KOPT-K1 (cell line): ENCODE data around the gene PLCB3.
"Not testable (repeated sequence)": the region's sequence is repeated elsewhere in the genome, so short reads cannot be mapped to it uniquely, and the experiment has no call there.

Source experiments
- H3K27ac ChIP-seq: fragments of 200-600 bp; sonication (generic); 2 replicates; pipeline ENCODE4 v1.5.1; 2016; ENCODE audit warnings: antibody characterized with exemption, mild to moderate bottlenecking, low read depth, low read length; ENCODE audit not compliant: poor library complexity, severe bottlenecking
- H3K36me3 ChIP-seq: fragments of 200-600 bp; sonication (generic); 2 replicates; pipeline ENCODE4 v1.5.1; 2017; ENCODE audit warnings: antibody characterized with exemption, mild to moderate bottlenecking, low read length, moderate library complexity; ENCODE audit not compliant: insufficient read depth
- H3K9me3 ChIP-seq: fragments of 200-600 bp; sonication (generic); 2 replicates; pipeline ENCODE4 v1.5.1; 2017; ENCODE audit warnings: antibody characterized with exemption, low read length, mild to moderate bottlenecking; ENCODE audit not compliant: insufficient read depth, poor library complexity, severe bottlenecking

PLCB3 gene

DNA sequence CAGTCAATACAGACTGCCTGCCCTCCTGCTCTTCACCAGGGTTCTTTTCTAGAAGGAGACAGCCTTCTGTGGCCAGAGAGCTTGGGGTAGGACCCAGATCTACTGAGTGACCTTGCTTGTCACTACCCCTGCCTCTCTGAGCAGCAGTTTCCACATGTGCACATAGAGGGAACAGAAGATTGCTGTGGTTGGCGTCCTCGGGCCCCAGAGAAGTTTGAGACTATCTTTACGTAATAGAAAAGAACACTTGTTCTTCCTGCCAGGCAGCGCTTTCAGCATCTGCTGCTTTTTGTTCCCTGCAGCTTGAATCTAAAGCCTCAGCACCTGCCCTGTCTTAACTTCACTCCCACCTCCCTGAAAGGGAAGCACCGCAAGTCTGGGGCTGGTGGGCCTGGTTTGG is 12.3 kb upstream of the PLCB3 start:
- H3K27ac ChIP-seq: no peak overlapping the region

DNA sequence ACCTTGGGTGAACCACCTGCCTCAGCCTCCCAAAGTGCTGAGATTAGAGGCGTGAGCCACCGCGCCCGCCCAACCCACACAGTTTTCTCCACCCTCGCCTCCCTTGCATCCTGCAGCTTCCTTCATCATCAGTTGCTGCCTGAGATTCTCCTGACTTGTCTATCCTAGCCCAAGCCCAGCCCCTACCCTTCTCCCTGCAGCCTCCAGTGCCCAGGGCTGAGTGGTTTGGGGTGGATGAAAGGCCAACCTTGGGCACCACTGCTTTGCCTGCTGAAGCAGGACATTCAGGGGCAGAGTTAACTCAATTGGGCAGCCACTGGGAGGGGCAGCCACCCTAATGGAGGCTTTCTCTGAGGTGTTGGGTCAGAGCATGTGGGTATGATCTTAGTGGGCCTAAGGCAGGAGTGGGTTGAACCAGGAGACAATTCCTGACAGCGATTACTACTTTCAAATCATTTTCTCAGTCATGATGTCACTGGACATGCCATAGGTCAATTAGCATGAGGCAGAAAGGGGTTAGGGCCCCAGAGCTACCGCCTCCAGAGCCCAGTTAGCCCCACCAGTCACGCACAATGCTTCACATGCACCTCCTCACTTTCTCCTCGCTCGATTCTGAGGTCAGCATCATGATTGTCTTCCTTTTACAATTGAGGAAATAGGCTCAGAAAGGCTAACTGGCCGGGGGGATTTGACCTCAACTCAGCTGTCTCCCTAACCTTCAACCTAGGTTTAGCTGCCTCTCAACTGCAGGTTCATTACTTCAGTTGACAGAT is 11.5 kb upstream of the PLCB3 start:
- Histone ChIP-seq H3K27ac (peak overlapping the region; percentile 91), H3K36me3 (peaks cover 39% of the 10 kb centered on the region), H3K9me3 (no peaks in the 10 kb centered on the region)

More for the DNA sequence above, 12.3 kb upstream of the PLCB3 start:
- H3K36me3 ChIP-seq: peaks cover 32% of the 10 kb centered on the region
- no peaks in the 10 kb centered on the region for H3K9me3 ChIP-seq

DNA sequence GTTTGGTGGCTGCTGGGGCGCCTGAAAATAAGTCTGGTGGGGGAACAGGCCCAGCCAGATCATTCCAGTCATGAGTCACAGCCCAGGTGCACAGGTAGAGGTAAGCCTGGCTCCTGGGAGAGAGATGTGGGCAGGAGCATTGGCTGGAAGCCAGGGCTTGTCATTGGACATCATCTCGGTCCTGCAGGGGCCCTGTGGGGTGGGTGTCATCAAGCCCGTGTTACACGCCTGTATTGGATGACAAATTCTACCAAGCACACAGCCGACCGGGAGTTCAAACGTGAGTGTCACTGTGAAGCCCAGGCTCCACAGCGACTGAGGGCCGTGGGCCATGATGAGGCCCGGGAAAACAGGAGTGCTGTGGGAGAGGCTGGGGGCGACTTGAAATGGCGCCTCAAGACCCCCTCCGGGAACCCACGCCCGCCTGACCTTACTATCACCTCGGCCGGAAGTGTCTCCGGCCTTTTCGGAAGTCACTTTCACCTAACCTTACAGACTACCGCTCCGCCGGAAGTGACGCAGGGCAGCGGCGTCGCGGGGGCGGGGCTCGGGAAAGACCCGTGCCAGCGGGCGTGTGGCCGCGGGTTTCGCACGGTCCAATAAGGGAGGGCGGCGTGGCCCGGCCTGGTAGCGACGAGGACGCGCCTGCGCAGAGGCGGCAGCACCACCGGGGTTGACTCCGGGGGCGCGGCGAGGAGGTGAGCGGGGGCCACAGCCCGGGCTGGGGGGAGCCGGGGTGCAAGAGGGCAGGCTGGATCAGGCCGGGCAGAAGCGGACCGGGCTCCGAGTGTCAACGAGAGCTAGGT is 10.7 kb upstream of the PLCB3 start, which contains the start of gene FKBP2:
Gene FKBP2 (plus strand): TSS at position 661 of the 806 bp plus-strand sequence. CDS start 1,293 bp downstream, outside the sequence.
- peaks cover 39% of the 10 kb centered on the region for H3K36me3 ChIP-seq
- H3K27ac ChIP-seq: peak within 1 kb of the TSS; percentile 91
- H3K9me3 ChIP-seq: no peaks in the 10 kb centered on the region

GRCh38 chr11:64241241-64241490 is 10.2 kb upstream of the PLCB3 start:
- no peaks in the 10 kb centered on the region for H3K9me3 ChIP-seq
- peaks cover 39% of the 10 kb centered on the region for H3K36me3 ChIP-seq
- H3K27ac ChIP-seq: peak overlapping the region; percentile 91

DNA sequence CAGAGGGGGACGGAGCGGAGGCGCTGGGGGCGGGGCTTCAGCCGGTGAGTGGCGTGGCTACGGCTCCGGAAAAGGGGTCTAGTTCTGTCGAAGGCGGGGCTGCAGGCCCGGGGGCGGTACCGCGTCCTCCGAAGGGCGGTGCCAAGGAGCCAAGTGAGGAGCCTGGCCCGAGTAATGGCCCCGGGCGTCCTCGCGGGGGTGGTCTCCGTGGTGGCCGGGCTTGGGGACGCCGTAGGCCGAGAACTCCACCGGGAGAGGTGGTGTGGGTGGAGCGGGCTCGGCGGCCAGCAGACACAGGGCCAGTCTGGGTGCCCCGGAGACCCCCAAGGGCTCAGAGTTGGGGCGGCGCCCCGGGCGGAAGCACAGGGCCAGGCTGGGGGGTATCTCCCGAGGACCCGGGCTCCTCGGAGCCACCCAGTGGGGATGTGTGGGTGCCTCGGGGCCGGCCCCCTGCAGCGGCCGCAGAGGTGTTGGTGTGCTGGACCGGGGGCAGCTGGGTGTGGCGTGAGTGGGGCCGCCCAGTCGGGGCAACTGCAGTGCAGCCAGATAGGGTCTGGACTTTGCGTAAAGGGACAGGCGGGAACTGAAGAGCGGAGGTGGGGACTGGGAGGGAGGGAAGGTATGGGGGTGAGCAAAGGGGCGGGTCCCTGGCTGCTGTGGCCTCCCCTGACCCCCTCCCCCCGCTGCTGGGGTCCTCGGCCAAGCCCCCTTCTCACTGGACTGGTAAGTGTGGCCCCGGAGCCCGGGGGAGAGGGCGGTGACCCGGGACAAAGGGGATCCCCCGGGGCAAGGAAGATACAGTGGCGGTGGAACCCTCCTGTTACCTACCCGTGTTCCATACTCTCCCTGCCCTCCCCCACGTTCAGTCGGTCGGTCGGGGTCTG is 9.6 kb upstream of the PLCB3 start:
- H3K36me3 ChIP-seq: peaks cover 39% of the 10 kb centered on the region
- no peaks in the 10 kb centered on the region for H3K9me3 ChIP-seq
- peak overlapping the region; percentile 91 for H3K27ac ChIP-seq

- H3K36me3 ChIP-seq: peaks cover 26% of the 10 kb centered on the region
- no peaks in the 10 kb centered on the region for H3K9me3 ChIP-seq
- H3K27ac ChIP-seq: no peak overlapping the region
These were observed 8.0 kb upstream of the PLCB3 start for GRCh38 chr11:64243236-64243854.

- Histone ChIP-seq H3K36me3 (peaks cover 18% of the 10 kb centered on the region), H3K27ac (peak overlapping the region; percentile 15), H3K9me3 (no peaks in the 10 kb centered on the region)
These were observed 7.2 kb upstream of the PLCB3 start for GRCh38 chr11:64244107-64244506.

GRCh38 chr11:64244966-64245365 is 6.4 kb upstream of the PLCB3 start:
- peak overlapping the region; percentile 87 for H3K27ac ChIP-seq

GRCh38 chr11:64245401-64245796 is 5.9 kb upstream of the PLCB3 start:
- peaks cover 18% of the 10 kb centered on the region for H3K36me3 ChIP-seq
- no peaks in the 10 kb centered on the region for H3K9me3 ChIP-seq
- peak overlapping the region; percentile 87 for H3K27ac ChIP-seq

More at GRCh38 chr11:64244966-64245365, 6.4 kb upstream of the PLCB3 start:
- peaks cover 18% of the 10 kb centered on the region for H3K36me3 ChIP-seq
- no peaks in the 10 kb centered on the region for H3K9me3 ChIP-seq

DNA sequence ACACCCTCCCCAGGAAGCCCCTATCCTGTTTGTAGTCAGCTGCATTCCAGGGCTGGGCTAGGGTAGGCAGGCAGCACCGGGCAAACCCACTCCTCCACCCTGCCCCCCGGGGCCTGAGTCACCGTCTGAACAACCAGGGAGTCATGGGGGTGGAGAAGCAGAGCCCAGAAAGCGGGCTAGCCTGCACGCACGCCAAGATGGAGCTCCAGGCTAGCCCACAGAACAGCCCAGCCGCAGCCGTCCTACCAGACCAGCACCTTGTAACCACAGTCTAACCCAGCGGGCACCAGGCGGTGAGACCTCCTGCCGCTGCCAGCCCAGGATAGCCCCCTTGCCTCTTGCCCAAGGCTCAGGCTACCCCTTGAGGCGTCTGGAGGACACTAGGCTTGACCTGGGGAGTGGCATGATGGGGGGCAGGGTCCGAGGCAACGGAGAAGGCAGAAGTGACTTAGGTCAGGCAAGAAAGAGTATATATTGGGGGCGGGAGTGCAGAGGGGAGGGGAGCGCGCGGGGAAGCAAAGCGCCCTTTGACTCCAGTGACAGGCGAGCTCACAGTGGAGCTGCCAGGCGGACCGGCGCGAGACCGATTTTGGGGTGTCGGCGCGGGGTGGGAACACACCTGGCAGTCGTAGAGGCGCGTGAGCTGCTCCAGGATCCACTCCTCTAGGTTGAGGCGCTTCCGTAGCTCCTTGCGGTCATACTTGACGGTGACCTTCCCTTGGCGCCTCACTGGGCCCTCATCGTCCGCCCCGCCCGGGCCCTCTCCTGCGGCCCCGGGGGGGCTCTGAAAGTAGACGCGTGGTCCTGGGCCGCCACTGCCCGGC is 5.3 kb upstream of the PLCB3 start:
- Histone ChIP-seq H3K36me3 (peaks cover 18% of the 10 kb centered on the region), H3K27ac (peak overlapping the region; percentile 87), H3K9me3 (no peaks in the 10 kb centered on the region)

DNA sequence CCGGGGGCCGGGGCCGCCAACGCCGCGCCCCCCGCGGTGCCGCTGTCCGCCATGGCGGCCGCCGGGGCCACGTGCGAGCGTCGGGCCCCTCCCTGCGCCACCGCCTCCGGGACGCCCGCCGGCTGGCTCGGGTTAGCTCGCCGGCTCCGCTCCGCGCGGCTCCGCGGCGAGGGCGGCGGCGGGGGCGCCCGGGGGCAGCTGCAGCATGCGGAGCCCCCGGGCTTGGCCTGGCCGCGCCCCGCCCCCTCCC is 4.8 kb upstream of the PLCB3 start:
- Histone ChIP-seq H3K36me3 (peaks cover 18% of the 10 kb centered on the region), H3K27ac (peak overlapping the region; percentile 87)
- not testable (repeated sequence) for H3K9me3 ChIP-seq

DNA sequence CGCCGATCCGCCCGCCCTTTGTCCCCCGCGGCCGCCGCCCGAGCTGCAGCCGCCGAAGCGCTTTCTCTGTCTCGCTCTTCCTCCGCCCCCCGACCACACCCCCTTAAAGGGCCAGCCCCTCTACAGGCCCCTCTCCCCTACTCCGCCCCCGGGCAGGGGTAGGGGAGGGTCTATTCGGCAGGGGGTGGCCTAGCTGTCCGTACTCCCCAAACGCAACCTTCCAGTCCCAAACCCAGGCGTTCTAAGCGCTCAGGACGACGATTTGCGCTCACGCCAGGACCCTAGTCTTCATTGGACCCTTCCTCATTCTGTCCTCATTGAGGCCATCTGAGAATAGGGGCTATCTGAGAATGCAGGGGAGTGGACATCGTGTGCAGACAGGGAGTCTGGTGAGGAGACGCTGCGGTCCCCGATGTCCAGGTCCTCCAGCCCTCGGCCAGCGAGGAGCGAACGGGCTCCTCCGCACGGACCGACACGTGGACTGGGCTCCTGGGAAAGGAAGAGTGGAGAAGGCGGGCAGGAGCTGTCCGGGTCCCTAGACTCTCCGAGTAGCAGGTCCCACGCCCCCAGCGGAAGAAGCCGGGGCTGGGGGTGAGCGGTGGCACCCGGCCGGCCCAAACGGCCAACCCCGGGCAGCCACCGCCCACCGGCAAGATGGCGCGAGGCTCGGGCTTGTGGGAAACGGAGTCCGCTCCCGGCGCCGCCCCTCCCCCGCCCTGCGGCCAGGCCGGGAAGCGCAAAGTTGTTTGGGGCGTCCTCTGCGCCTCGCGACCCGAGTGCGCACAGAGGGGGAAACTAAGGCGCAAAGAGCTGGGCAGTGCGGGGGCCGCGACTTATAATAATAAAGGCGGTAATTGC is 4.2 kb upstream of the PLCB3 start, which contains the start of gene PPP1R14B:
Gene PPP1R14B (minus strand): TSS at position 73 of the 858 bp plus-strand sequence. CDS start 270 bp downstream, outside the sequence.
- Histone ChIP-seq H3K9me3 (no peaks in the 10 kb centered on the region), H3K36me3 (peaks cover 18% of the 10 kb centered on the region), H3K27ac (peak within 1 kb of the TSS; percentile 87)

DNA sequence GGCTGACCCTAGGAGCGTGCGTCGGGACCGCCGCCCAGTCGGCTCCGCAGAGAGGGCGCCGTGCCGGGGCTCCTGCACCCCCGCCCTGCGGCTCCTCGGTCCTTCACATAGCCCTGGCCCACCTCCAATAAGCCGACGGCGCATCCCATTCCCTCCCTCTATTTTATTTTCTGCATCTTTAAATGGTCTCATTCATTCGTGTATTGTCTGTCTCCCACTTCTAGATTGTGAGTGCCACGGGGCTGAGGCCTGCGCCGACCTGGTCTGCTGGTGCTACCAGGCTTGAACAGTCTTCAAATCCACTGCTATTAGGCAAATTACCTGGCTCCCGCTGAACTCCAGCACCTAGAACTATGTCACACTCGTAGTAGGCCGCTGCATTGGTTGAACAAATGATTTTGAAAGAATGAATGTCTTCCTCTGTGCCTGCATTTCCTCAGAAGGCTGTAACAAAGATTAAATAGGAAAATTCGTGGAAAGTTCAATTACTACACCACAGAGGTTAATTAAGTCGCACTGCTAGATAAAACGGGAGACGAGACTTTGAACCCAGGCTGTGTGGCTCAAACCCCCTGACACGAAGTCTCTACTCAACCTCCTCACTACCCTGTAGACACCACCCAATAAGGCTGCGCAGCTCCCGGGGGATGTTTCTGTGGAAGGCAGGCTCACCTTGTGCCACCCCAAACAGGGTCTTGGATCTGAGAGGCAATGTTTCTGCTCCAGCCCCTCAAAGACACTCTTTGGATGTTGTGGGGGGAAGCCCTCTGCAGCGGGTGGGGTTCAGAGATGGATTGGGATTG is 3.4 kb upstream of the PLCB3 start:
- Histone ChIP-seq H3K9me3 (no peaks in the 10 kb centered on the region), H3K36me3 (peaks cover 18% of the 10 kb centered on the region), H3K27ac (no peak overlapping the region)
